Uterus (tissue), 2 donors: ENCODE data around the gene AKNA.

ENCODE experiments used
- POLR2A ChIP-seq, 2 donors: fragments of 450-650 bp; IDR thresholded peaks; one replicate each; pipeline ENCODE4 v1.6.1; 2016; ENCODE audit warnings: antibody characterized with exemption in 2 of 2, mild to moderate bottlenecking in 1 of 2, moderate library complexity in 1 of 2
- TF ChIP-seq, protein P1 (sequence below), 4 experiments: fragments of 200-600 bp in 2 of 4; fragments of 450-650 bp in 2 of 4; sonication (generic) in 2 of 4; IDR thresholded peaks; one replicate each; pipeline ENCODE4 v1.5.1; 2016 to 2019; ENCODE audit warnings: antibody characterized with exemption in 4 of 4, mild to moderate bottlenecking in 2 of 4, moderate library complexity in 1 of 4

DNA sequence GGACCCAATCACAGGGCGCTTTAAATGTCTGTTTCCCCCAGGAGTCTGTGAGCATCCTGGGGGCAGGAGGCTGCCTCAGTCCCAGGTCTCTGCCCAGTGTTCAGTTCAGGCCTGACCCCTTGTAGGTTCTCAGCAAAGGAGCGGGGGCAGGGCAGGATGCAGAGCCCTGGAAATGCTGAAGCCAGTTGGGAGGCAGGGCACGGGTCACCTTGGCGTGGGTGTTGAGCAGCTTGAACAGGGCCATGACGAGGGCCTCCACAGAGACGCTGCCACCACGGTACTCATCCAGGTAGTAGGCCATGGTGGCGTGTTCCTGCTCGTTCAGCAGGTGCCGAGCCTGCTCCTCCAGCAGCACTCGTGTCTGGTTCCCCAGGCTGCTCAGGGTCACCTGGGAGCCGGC, 36.3 kb upstream of the AKNA start:
- TF ChIP-seq, protein P1, sequence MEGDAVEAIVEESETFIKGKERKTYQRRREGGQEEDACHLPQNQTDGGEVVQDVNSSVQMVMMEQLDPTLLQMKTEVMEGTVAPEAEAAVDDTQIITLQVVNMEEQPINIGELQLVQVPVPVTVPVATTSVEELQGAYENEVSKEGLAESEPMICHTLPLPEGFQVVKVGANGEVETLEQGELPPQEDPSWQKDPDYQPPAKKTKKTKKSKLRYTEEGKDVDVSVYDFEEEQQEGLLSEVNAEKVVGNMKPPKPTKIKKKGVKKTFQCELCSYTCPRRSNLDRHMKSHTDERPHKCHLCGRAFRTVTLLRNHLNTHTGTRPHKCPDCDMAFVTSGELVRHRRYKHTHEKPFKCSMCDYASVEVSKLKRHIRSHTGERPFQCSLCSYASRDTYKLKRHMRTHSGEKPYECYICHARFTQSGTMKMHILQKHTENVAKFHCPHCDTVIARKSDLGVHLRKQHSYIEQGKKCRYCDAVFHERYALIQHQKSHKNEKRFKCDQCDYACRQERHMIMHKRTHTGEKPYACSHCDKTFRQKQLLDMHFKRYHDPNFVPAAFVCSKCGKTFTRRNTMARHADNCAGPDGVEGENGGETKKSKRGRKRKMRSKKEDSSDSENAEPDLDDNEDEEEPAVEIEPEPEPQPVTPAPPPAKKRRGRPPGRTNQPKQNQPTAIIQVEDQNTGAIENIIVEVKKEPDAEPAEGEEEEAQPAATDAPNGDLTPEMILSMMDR (IDR thresholded peaks at IDR 0.05): no peak
- TF ChIP-seq POLR2A (IDR thresholded peaks at IDR 0.05): no peak
